ENCODE data around the gene KIAA0232. TPM values are rescaled to one million over a fixed set of nuclear protein-coding genes. Genes with fewer than 3 reads are reported as not detected.
A peak's percentile ranks its signal among the peaks of the same experiment; 100 is the strongest.

Gene KIAA0232
- total and polyA plus RNA-seq, 2 of the 8 experiments (the other 6 are each of a cell fraction or from before 2014, with no cell fraction given), result 5.6 to 23.3 TPM

- H2AK5ac ChIP-seq (ENCODE audit: low read depth, low read length), result no peak overlapping the region
- no peak overlapping the region for H3K18ac ChIP-seq (ENCODE audit: extremely low read depth, low read length)
- H2AFZ ChIP-seq (ENCODE audit: low read length), result no peak overlapping the region
- no peaks in the 10 kb centered on the region for H3K23me2 ChIP-seq (ENCODE audit: low read depth, low read length)
- H2BK20ac ChIP-seq (ENCODE audit: low read length), result no peak overlapping the region
- H3K56ac ChIP-seq (replicated peaks; ENCODE audit: insufficient read length, low read depth, low read length), result no peak overlapping the region
- no peak overlapping the region for H3K4me2 ChIP-seq (ENCODE audit: insufficient read depth in 1 of 2, low read depth in 2 of 2, low read length in 2 of 2)
- no peak overlapping the region for H3K14ac ChIP-seq (ENCODE audit: insufficient read length)
- DNase-seq (ENCODE audit: low read depth in 1 of 2, low spot score in 2 of 2) (no peak), FAIRE-seq (no peak)
- no peak overlapping the region for H4K91ac ChIP-seq (replicated peaks; ENCODE audit: insufficient read length, low read length)
- H3K27ac ChIP-seq (ENCODE audit: low read depth, low read length), result no peak overlapping the region
- no peaks in the 10 kb centered on the region for H4K20me1 ChIP-seq (replicated peaks in 1 of 2; ENCODE audit: control insufficient read depth in 1 of 2, insufficient read depth in 2 of 2, low read length in 2 of 2)
- ChIA-PET CTCF (ENCODE audit: partially characterized antibody) (interaction anchor here (0.6 to 5.6 kb wide), 11 partner anchors 8 to 561 kb away, joined by 3 to 33 read pairs (median 3); no protein-coding TSS in a partner anchor), POLR2A (ENCODE audit: partially characterized antibody) (interaction anchor here (1.1 kb wide), 1 partner anchor 14 kb away, joined by 3 read pairs; the partner anchor contains the start of gene KIAA0232)
- no peak overlapping the region for H2BK120ac ChIP-seq (replicated peaks; ENCODE audit: low read depth, low read length)
- H3K79me2 ChIP-seq (ENCODE audit: control insufficient read depth in 1 of 2, insufficient read depth in 2 of 2, low read length in 2 of 2), result no peaks in the 10 kb centered on the region
- no peak overlapping the region for H2BK5ac ChIP-seq (ENCODE audit: low read depth, low read length)
- H3K9ac ChIP-seq (replicated peaks in 1 of 4; ENCODE audit: extremely low read depth in 1 of 4, low read depth in 3 of 4, low read length in 3 of 4), result no peak overlapping the region
- H3K4me1 ChIP-seq (replicated peaks in 1 of 4; ENCODE audit: control insufficient read depth in 3 of 4, insufficient read depth in 4 of 4, low read length in 3 of 4), result peaks cover 0 to 3% (median 1%) of the 10 kb centered on the region in 4 experiments; a peak in 1 of 7 replicates
- H3K4ac ChIP-seq (replicated peaks; ENCODE audit: insufficient read length, low read depth, low read length), result no peak overlapping the region
- WGBS, 2 experiments (ENCODE audit: extremely low coverage in 1 of 2, insufficient coverage in 1 of 2, insufficient read length in 1 of 2, insufficient replicate concordance in 2 of 2, low coverage in 1 of 2, low lambda C conversion rate in 2 of 2, missing lambda C conversion rate in 1 of 2), result 85% methylated on average over 19 of the region's 22 CpGs; no CpG with 5 or more reads in 1 of the 2 experiments
- no peak overlapping the region for H2BK15ac ChIP-seq (ENCODE audit: low read length)
- H2BK12ac ChIP-seq (ENCODE audit: low read depth, low read length), result no peak overlapping the region
- H3K23ac ChIP-seq (ENCODE audit: insufficient read length), result no peak overlapping the region
- no peaks in the 10 kb centered on the region for H3K9me3 ChIP-seq (ENCODE audit: insufficient read depth in 2 of 2, low read depth in 1 of 2, low read length in 1 of 2)
- no peaks in the 10 kb centered on the region; a peak in 1 of 8 replicates for H3K36me3 ChIP-seq (ENCODE audit: control insufficient read depth in 2 of 4, insufficient read depth in 4 of 4, low read length in 3 of 4)
- H3K27me3 ChIP-seq (replicated peaks in 1 of 4; ENCODE audit: control insufficient read depth in 3 of 4, extremely low read depth in 1 of 4, insufficient read depth in 3 of 4, low read length in 3 of 4), result no peaks in the 10 kb centered on the region
- no peak overlapping the region for H3K4me3 ChIP-seq (ENCODE audit: extremely low read depth in 1 of 4, insufficient read depth in 2 of 4, low read depth in 3 of 4, low read length in 4 of 4)
- H3K79me1 ChIP-seq (ENCODE audit: low read depth, low read length), result no peaks in the 10 kb centered on the region
- H4K8ac ChIP-seq (ENCODE audit: extremely low read depth, insufficient read depth, low read length), result peak overlapping the region; percentile 64; the same call in 1 of the 2 replicates
- H4K5ac ChIP-seq (ENCODE audit: insufficient read length, low read depth, low read length), result no peak overlapping the region
- TF ChIP-seq RNF2 (IDR thresholded peaks at IDR 0.05; ENCODE audit: borderline replicate concordance, low read depth, low read length, missing control alignments, poor library complexity, severe bottlenecking) (no peak), GTF2F1 (IDR thresholded peaks at IDR 0.05; ENCODE audit: borderline replicate concordance, low read depth, low read length) (no peak), TEAD4 (IDR thresholded peaks at IDR 0.05; ENCODE audit: low read depth, low read length) (no peak), NRF1 (IDR thresholded peaks at IDR 0.05; ENCODE audit: low read depth, low read length) (no peak), JUN (IDR thresholded peaks at IDR 0.05; ENCODE audit: low read depth, low read length) (no peak), SP4 (IDR thresholded peaks at IDR 0.05; ENCODE audit: low read length) (no peak), TAF7 (optimal IDR thresholded peaks at IDR 0.05; ENCODE audit: borderline replicate concordance, low read depth, low read length) (no peak), HDAC2 (IDR thresholded peaks at IDR 0.05; ENCODE audit: borderline replicate concordance in 1 of 2, low read depth in 2 of 2, low read length in 2 of 2) (no peak), CTCF (IDR thresholded peaks at IDR 0.05; ENCODE audit: control extremely low read depth in 1 of 3, insufficient read depth in 1 of 3, low read depth in 1 of 3, low read length in 3 of 3) (no peak)
These were observed 14.6 kb upstream of the KIAA0232 start for GRCh38 chr4:6767748-6768538.

Data from H1 (cell line).